Cardiac fibroblast (primary cell): ENCODE measurements around the gene AMZ1.

Experiments used
- DNase-seq, 2 donors: peaks; one replicate each; pipeline versions ENCODE4 v3.0.0 to v3.0.0-alpha.2; 2010; ENCODE audit warnings: low read depth in 2 of 2
- H3K4me3 ChIP-seq, 2 donors: replicated peaks in 1 of 2; 1 replicate in 1 of 2; 2 replicates in 1 of 2; pipeline ENCODE4 v1.5.1; 2011; ENCODE audit warnings: low read depth in 2 of 2, low read length in 2 of 2, mild to moderate bottlenecking in 2 of 2, moderate library complexity in 1 of 2
- TF ChIP-seq, protein P1 (sequence below): IDR thresholded peaks from one replicate; pipeline ENCODE4 v1.5.1; 2011; ENCODE audit warnings: low read depth, mild to moderate bottlenecking, low read length, inconsistent platforms

AMZ1 gene

GRCh38 chr7:2759736-2760097 lies 71.7 kb downstream of the AMZ1 start:
- DNase-seq: no peak
- no peak overlapping the region for H3K4me3 ChIP-seq
- TF ChIP-seq, protein P1, sequence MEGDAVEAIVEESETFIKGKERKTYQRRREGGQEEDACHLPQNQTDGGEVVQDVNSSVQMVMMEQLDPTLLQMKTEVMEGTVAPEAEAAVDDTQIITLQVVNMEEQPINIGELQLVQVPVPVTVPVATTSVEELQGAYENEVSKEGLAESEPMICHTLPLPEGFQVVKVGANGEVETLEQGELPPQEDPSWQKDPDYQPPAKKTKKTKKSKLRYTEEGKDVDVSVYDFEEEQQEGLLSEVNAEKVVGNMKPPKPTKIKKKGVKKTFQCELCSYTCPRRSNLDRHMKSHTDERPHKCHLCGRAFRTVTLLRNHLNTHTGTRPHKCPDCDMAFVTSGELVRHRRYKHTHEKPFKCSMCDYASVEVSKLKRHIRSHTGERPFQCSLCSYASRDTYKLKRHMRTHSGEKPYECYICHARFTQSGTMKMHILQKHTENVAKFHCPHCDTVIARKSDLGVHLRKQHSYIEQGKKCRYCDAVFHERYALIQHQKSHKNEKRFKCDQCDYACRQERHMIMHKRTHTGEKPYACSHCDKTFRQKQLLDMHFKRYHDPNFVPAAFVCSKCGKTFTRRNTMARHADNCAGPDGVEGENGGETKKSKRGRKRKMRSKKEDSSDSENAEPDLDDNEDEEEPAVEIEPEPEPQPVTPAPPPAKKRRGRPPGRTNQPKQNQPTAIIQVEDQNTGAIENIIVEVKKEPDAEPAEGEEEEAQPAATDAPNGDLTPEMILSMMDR: no peak

DNA sequence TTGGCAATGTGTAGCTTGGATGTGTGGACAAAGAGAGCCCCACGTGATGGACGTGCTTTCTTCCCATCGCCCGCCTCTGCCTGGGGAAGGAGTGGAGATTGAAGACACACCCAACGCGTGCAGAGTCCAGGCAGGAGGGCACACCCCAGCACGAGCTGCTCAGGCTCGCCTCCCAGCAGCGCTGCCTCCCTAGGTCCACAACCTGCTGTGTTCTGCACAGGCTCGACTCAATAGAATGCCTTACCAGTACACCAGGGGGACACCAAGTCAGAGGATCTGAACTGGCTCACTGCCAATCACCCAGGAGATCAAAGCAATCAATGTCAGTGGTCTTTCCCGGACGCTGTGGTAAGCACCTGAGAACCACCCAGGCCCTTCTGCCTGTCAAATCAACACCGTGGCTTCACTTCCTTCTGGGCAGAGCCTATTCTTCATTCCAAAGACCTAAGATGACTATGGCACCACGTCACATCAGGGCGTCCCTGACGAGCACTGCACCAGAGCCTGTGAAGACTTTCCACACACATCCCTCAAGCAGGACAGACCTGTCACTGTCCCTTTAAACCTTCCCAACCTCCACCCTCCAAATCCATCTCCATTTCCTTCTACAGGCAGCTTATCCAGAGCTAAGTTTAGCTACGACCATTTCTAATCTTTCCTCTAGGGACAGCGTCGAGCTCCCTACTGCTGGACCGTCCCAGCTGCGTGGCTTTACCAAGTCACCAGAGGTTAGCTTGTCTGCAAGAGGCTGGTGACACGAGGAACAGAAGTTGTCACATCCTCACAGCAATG lies 72.3 kb downstream of the AMZ1 start:
- peak; percentile 64 for DNase-seq
- TF ChIP-seq, protein P1: peak; percentile 52
- no peak overlapping the region for H3K4me3 ChIP-seq

GRCh38 chr7:2761131-2761624 lies 73.2 kb downstream of the AMZ1 start:
- DNase-seq: no peak
- TF ChIP-seq, protein P1: no peak
- H3K4me3 ChIP-seq: no peak overlapping the region

DNA sequence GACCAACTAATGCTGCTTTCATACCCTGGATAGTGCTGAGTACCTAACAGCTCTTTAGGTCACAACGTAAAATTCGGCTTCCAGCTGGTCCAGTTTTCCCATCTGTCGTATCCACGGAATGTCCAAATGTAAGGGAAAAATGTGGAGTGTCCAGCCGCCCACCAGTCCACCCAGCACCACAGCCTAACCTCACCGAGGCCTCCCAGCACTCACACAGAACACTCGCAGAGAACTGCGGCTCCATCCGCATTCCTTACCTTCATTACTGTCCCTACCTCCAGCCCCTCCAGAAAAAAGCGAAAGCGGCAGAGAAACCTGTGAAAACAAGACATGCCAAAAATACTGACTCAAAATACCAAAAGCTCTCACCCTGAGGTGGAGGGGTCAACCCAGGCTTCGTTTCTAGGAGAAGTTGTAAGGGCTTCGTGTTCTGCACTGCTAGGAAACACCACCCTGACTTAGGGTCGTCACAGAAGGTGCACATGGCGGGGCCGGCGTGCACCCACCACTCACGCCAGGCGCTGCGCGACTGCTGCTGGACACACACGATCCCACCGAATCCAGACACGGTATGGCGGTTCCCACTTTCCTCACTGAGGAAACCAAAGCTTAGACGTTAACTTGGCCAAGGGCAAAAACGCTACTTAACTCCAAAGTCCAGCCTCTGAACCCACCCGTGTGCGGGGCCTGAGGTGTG lies 73.9 kb downstream of the AMZ1 start:
- TF ChIP-seq, protein P1: no peak
- DNase-seq: no peak
- H3K4me3 ChIP-seq: no peak overlapping the region

GRCh38 chr7:2763597-2763996 lies 75.6 kb downstream of the AMZ1 start:
- peak in 1 of 2 donors; percentile 20 for DNase-seq
- TF ChIP-seq, protein P1: no peak
- no peak overlapping the region for H3K4me3 ChIP-seq

DNA sequence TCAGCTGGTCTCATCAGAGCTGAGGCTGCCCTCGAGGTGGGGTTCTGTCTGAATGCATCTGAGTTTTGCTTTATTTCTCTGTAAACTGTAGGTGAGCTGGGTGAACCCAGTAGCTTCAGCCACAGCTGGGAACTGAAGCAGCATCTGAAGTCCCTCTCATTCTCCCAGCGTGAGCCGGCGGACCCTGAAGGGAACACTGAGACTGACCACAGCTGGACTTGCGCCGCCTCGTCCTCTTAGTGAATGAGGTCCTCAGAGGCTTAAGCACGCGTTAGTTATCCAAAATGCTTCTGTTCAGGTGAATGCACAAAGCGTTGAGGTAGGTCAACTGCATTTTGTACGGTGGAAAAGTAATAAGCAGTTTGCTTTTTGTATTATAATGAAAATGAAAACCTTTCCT lies 76.6 kb downstream of the AMZ1 start:
- TF ChIP-seq, protein P1: no peak
- no peak overlapping the region for H3K4me3 ChIP-seq
- DNase-seq: no peak
